GM12874 (cell line): ENCODE measurements around the gene MYBPC2.

Experiments
- CTCF ChIP-seq: IDR thresholded peaks from 2 replicates; pipeline ENCODE4 v1.5.1; 2011; ENCODE audit warnings: low read depth, mild to moderate bottlenecking, control low read depth, low read length, moderate library complexity; ENCODE audit not compliant: insufficient read depth

The MYBPC2 gene

GRCh38 chr19:50406156-50406820, 26.4 kb upstream of the MYBPC2 start:
- no peak for TF ChIP-seq CTCF

DNA sequence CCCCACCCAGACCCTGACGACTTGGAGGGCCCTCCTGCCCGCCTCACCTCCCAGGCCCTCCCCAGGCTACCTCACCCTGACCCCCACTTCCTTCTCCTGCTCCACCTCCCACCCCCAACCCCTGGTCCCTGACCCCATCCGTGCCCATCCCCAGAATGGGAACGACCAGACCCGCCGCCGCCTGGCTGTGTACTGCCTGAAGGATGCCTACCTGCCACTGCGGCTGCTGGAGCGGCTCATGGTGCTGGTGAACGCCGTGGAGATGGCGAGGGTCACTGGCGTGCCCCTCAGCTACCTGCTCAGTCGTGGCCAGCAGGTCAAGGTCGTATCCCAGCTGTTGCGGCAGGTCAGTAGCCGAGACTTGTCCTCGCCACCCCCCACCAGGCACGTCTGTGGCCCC, 25.9 kb upstream of the MYBPC2 start:
- no peak for TF ChIP-seq CTCF

DNA sequence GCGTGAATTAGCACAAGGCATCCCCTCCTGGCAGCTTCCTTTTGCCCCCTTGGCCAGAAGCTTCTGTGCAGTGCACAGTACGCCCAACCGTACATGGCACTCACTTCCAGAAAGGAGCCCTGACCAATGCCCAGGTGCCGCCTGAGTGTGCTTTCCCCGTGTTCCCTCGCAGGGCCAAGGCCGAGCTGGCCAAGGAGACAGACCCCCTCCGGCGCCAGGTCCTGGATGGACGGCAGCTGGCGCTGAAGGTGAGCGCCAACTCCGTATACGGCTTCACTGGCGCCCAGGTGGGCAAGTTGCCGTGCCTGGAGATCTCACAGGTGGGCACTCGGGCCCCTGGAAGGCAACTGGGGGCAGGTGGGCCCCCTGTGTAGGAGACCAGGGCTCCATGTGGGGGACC, 23.3 kb upstream of the MYBPC2 start:
- TF ChIP-seq CTCF: no peak

DNA sequence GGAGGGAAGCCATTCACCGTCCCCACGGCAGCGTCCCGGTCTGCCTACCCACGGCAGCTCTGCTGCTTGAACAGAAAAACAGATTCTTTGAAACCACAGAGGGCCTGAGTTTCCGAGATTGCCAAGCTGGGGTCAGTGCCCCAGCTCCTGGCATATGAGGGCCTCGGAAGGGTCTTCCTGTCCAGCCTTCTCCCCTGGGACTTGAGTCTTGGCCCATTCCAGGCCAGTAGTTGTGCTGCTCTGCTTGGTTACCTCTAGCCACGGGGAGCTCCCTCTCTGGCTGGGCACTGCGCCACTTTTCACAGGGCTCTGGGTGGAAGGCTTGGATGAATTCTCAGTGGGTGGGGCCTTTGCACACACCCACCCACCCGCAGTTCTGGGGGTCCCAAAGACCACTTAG, 22.6 kb upstream of the MYBPC2 start:
- TF ChIP-seq CTCF: no peak

DNA sequence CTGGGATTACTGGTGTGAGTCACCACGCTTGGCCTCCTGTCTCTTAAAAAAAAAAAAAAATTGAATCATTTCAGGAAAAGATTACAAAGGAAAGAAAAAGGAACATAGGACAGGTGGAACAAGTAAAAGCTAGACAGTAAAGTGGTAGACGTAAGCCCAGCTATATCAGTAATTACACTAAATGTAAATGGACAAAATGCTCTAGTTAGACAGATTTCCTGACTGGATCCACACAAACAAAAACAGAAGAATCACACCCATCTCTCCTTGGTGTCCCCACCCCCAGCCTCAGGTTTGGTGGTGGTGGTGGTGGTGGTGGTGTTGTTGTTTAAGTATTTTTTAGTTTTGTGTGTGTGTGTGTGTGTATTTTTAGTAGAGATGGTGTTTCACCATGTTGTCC, 20.3 kb upstream of the MYBPC2 start:
- no peak for TF ChIP-seq CTCF

DNA sequence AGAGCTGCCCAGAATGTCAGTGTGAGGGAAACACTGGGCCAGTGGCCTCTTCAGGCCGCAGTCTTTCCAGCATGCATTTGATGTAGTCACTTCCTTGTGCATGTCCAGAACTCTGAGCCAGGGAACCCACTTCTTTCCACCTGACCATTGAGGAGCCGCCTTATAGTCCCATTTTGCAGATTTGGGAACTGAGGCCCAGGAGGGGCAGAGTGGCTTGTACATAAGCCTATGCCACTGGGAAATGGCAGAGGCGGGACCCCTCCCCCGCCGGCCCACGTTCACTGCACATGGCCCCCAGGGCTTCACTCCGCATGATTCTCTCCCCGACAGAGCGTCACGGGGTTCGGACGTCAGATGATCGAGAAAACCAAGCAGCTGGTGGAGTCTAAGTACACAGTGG, 19.6 kb upstream of the MYBPC2 start:
- TF ChIP-seq CTCF: no peak

DNA sequence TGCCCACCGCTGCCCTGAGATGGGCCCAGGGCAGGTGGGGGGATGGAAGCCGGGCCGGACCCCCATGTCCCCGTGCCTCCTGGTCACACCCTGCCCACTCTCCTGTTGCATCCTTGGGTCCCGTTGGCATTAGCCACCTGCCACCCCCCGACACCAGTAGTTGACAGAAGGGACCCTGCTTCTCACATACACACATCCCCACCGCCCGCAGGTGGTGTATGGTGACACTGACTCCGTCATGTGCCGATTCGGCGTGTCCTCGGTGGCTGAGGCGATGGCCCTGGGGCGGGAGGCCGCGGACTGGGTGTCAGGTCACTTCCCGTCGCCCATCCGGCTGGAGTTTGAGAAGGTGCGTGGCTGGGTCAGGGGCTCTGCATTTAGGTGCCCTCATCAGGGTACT, 19.2 kb upstream of the MYBPC2 start:
- no peak for TF ChIP-seq CTCF
